Measurements from ENCODE around the gene ZNF217.
"Not testable (repeated sequence)": the region's sequence is repeated elsewhere in the genome, so short reads cannot be mapped to it uniquely, and the experiment has no call there.

The ZNF217 gene

DNA sequence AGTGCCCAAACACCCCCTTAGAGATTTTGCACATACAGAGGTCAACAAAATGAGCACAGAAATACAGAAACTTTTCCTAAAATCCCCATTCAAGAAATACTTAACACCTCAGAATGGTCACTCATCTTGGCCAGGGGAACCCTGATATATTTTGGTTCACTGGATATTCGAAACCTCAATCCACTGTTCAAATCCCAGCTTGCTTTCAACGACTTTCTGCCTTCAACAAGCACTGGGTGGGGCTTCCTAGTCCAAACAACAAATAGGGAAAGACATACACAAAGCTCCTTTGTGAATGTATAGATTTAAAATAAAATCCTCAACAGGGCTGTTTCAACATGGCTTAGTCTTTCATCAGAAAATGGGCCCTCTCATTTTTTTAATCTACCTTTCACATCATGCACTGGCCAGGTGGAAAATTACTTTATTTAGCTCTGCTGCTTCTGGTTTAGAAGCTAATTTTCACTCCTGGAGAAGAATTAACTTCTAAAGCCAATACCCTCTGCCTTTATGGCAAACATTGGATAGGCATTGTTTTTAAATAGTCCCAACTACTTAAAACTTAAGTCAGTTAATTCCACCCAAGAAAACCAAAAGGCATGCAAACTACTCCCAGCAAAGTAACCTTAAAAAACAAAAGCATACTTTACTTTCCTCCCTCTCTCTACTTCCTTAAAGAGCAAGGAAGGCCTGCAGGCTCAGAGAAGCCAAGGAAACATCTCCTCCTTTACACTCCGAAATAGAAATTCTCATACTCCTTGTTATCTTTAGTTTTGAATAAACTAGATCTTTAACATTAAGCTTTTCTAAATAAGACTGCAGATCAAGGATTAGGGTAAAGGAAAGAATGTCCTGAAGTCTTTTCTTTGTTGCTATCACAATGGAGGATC is 9.7 kb downstream of the ZNF217 start:
- not testable (repeated sequence) for DNase-seq (ENCODE audit: low read depth)

DNA sequence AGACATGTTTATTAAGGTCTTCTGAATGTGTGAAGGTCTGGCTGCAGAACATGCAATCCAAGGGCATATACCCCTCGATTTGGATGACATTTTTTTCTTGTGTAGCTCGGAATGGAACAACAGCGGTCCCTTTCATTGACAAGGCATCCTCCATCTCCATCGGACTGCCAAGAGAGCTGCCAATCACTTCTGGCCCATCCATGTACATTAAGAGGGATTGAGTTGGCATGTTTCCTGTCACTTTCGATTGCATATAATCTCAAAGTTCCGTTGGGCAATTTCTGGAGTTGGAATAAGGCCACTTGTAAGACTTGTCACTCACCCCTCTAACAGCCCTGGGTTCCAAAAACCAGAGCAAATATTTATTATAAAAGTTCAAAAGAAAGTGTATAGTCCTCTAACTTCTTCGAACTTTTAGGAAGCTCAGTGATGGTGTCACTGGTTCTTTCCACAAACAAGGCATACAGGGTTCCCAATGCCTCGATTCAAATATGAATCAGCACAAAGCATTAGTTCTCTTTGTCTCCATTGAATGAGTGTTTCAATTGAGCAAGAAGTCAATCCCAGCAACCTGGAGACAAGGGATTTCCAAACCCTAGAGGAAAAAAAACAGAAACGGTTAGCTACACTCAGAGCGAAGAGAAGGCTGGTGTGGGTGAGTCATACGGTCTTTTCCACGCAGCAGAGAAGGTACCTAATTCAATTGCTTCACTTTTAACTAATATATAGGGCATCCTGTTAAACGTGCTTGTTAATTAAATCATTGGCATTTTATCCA is 10.9 kb downstream of the ZNF217 start:
- DNase-seq (ENCODE audit: low read depth), result no peak

DNA sequence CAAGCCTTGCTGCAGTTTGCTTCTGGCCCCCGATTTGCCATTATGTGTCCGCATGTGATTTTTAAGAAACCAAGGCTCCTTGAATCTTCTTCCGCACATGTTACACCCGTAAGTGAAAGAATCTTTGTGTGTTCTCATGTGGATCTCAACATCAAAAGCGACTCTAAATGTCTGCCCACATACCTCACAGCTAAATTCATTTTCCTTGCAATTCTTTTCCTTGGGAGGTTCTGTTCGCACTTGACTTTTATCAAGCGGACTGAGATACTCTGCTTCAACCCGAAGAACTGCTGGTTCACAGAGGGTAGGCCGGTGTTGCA is 11.4 kb downstream of the ZNF217 start:
- DNase-seq (ENCODE audit: low read depth), result no peak

DNA sequence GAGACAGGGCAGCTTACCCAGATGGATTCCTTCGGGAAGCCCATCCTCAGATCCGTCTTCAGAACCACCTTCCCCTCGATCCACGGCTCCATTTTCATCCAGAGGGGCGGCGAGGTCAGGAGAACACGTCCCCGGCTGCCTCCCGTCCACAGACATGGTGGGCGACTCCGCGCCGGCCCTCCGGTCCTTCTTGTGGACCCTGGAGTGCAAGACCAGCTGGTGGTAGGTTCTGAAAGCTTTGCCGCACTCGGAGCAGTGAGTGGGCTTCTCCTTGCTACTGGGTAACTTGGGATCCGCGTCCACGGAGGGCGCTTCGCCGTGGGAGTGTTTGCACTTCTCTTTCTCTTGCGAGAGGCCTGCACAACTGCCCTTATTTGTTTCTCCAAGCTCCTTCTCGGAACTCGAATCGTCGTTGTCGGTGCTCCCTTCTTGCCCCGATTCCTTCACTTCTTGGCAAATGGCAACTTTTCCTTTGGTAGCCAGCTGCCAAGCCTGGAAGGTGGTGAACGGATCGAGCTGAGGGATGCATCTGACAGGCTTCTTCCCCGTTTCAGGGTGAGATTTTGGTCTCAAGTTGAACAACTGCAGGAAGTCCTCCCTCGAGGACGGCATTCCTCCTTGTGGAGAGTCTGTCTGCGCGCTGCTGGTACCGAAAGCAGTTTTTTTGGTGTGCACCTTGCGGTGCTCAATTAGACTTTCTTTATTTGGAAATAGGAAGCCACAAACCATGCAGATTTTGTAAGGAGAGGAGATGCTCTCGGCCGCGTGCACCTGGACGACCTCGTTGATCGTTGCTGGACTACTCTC is 12.0 kb downstream of the ZNF217 start:
- no peak for DNase-seq (ENCODE audit: low read depth)

DNA sequence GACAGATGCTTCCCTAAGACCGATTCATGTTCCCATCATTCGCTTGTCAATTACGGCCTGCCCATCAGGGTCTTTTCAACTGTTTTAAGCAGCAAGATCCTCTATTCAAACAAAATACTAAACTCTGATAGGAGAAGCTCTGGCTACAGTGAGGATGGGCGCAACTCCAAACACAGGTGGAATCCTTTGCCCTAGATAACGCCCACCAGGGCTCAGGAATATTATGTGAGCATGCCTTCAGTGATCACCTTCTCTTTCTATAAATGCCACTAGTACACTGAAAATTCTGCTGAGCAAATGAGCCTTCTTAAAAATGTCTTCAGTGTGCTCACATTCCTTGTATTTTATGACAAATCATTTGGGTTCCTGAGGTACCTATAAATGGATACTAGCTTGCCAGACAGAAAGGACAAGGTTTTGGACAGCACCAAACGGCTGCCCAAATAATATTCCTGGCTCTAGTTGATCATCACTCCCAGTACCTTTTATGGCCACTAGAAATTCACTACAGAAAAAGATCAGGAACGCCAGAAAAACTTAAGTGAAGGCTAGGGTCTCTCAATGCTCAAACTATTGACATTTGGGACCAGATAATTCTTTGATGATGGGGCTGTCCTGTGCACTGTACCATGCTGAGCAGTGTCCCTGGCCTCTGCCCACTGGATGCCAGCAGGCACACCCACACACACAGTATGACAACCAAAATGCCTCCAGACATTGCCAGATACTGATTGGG is 13.1 kb downstream of the ZNF217 start:
- DNase-seq (ENCODE audit: low read depth), result no peak

DNA sequence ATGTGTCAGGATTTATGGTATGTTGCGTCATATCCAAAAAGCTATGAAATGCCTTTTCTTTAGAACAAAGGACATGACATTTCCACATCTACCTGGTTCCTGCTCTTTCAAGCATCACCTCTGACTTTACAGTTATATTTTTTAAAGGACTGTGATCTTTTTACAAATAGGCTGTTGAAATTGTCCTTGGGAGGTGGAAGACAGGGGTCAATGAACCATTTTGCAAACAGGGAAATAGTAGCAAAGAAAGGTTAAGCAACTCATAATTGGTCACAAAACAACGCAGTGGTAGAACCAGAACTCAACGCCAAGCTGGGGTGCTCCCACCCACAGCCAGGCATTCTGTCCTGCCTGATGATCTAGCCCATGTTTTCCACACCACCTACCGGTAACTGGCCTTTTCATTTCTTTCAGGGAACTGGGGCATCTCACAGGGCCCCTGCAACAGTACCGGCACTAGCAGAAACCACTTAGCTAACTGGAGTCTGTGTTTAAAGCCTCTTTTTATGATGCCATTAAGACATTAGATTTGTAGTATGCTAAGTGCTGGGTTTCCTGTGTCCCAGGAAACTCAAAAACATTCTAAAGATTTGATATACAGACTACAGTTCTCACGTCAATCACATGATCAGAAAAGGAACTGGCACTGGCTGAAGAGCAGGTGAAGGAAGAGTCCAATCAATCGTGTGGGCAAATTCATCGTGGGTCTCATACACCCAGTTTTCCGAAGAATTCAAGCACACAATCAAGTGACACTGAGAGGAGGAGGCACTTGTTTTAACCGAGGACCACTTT is 13.9 kb downstream of the ZNF217 start:
- no peak for DNase-seq (ENCODE audit: low read depth)

DNA sequence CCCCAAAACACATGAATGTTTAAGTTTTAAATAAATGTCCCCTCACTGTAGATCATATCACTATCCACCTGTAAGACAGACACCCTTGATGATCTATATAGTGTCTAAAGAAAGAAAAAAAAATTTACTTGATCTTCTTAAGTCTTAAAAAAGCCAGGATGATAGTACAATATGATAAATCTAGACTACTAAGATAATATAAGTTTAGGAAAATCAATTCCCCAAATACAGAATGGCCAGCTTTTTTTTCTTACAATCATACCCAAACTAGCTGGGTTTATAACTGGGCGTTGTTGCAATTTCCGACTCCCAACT is 14.4 kb downstream of the ZNF217 start:
- no peak for DNase-seq (ENCODE audit: low read depth)

DNA sequence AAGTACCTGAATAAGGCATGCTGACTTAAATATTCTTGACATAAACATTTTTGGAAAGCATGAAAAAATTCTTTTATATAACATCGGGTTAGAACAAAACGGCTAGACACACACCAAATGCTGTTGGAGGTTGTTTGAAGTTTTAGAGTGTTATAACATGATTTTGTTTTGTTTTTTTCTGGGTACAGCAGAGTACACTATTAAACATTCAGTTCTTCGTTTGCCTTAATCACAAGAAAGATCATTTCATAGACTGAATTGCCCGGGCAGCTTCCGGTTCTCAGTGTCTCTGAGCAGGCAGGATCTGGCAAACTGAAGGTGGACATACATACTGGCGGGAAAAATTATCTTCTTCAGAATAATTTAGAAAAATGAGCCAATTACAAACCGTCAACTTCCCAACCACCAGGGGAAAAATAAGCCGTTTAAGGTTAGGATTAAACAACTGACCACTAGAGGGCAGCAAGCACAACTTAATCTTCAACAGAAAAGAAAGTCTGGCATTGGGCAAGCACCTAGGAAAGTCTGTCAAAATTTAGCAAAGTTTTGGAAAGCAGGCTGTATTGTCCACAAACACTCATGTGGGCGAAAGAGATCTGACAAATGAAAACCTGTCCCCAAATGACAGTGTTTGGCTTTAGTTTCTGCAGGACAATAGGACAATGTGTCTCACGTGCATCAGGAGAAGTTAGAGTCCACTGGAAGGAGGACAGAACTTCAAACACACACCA is 15.0 kb downstream of the ZNF217 start:
- DNase-seq (ENCODE audit: low read depth), result no peak

DNA sequence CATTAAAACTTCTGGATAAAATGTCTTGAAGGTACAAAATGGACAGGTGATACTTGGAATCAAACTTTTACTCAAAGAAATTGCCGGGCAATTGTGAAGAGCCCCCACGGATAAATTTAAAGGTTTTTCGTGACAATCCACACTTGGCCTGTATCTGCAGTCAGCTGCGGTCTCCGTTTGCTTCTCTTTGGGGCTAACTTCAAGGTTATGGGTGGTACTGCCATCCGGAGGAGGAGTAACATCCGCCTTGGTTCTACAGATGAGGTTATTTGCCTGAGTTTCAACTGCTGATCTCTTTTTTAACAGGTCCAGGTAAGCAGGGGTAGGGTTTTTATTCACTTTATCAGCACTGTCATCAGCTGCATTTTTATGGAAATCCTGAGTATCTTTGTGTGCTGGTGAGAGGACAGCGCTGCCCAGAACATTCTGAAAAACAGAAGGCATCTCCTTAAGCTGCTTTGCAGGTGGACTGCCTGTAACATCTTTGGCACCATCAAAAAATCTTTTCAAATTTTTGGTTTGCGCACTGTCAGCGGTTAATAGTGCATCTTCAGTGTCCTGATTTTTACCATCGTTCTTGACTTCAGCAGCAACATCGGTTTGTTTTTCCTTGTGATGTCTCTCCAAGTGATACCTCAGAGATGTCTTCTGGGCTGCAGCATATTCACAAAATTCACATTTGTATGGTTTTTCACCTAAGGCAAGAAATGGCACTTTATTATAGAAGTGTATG is 16.9 kb downstream of the ZNF217 start:
- no peak for DNase-seq (ENCODE audit: low read depth)

DNA sequence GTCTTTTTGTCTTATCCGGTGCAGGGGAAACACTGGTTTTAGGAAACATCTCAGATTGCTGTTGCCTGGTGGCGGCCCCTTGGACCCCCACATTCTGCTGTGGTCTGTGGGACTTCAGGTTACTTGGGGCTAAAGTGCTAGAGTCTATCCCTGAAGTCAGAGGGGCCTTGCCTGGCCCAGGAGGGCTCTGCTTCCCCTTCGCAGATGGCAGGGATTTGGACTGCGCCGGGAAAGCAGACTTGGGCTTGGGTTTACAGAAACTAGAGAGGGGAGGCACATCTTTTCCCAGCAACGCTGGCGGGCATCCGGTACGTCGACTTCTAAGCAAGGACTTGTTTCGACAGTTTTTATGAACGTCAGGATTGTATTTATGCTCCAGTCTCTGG is 17.5 kb downstream of the ZNF217 start:
- no peak for DNase-seq (ENCODE audit: low read depth)

DNA sequence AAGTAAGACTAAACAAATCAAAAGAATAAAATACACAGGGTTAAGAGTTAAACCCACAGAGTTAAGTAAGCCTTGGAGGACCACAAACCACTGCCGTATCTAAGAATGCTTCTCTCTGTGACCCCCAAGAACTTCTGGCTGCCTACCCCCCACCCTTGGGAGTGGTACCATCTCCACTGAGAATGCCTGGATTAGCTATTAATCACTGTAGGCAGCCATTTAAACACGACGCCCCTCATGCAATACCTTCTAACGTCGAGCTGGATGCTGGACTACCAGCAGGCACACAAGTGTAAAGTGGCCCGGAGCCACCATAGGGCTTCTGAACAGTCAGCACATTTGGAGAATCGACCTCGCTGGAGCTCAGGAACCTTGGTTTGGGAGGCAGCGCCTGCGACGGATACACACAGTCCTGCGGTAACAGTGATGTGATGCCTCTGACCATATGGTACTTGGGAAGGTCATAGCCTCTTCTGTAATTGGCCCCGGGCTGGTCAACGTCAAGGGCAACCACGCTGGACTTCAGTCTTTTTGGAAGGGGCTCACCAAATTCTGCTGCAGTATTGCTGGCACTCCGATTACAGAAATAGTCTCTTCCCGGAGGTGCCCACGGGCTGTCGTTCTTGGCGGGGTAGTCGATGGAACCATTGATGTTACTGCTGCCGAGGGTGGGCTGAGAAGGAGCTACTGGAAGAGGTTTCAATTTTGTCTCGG is 18.0 kb downstream of the ZNF217 start:
- no peak for DNase-seq (ENCODE audit: low read depth)

DNA sequence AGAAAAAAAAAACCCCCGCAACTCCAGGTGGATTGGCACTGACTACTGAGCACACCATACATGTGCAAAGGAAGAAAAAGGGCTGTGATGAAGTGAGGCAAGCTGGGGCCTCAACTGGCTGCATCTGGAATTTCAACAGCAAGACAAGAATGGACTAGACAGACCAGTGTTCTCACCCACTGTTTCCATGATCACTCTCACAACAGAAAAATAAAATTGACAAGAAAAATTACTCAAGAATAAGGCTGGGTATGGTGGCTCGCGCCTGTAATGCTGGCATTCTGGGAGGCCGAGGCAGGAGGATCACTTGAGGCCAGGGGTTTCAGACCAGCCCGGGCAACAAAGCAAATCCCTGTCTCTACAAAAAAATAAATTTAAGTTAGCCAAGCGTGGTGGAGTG is 18.8 kb downstream of the ZNF217 start:
- no peak for DNase-seq (ENCODE audit: low read depth)

DNA sequence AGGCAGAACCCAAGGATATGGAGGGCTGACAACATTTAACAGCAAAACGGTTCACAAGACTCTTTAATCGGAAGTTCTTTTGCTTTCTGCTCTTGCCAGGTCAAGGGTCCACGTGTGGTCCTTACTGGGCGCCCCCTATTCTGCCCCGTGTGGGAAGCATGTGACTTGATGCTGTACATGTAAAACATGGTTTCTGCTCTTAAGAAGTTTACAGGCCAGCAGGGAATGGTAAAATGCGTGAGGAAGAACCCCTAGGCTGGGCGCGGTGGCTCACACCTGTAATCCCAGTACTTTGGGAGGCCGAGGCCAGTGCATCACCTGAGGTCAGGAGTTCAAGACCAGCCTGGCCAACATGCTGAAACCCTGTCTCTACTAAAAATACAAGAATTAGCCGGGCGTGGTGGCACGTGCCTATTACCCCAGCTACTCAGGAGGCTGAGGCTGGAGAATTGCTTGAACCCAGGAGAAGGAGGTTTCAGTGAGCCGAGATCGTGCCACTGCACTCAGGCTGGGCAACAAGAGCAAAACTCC is 19.3 kb downstream of the ZNF217 start:
- no peak for DNase-seq (ENCODE audit: low read depth)

DNA sequence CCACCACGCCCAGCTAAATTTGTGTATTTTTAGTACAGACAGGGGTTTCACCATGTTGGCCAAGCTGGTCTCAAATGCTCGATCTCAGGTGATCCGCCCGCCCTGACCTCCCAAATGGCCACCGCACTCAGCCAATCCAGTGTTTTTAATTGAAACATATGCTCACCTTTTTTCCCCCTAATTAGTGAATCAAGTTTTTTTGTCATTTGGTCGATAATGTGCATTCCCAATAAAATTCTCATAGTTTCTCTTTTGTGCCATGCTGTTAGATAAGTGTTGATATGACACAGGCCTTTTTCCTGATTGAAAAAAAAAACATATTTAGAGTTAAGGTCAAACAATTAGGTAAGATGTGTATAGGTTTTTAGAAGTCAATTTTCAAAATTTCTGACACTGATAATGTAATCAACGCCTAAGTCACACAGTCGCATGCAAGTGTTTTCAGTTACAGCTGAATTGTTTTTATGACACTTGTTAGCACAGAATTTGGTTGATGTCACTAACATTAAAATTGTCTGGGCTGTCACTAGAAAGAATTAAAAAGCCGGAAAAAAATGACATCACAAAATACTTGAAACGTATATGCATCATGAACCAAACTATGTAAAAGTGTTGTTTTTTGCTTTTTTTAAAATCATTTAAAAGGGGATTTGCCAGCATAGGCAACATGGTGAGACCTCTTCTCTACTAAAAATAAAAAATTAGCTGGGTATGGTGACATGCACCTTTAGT is 21.9 kb downstream of the ZNF217 start:
- no peak for DNase-seq (ENCODE audit: low read depth)

DNA sequence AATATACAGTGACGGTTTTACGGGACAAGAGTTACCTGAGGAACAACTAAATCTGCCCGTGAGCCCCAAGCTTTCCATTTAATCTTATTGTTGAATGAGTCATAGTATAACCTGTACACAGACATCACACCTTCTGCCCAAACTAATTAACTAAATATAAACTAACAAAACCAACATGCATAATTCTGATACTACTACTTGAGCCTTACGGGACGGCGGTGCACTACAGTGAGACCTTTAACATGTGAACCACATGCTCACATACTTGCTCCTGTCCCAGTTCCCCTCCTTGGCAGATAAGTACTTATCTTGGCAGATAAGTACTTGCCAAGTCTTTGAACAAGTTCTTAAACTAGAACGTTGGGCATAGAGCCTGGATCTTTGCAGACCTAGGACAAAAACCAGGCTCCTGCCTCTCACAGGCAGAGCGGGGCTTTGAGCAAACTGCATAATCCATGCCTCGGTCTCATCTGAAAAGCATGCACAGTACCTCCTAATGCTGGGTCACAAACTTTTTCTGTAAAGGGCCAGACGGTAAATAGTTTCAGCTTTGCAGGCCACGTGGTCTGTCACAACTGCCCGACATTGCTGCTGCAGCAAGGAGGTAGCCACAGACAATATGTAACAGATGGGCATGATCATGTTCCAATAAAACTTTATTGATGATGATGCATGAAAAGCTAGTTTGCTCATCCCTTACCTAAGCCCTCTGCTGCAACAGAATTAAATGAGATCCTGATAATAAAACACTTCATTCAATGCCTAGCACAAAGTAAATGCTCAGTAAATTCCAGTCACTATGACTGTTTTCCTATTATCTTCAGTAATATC is 23.0 kb downstream of the ZNF217 start:
- no peak for DNase-seq (ENCODE audit: low read depth)

DNA sequence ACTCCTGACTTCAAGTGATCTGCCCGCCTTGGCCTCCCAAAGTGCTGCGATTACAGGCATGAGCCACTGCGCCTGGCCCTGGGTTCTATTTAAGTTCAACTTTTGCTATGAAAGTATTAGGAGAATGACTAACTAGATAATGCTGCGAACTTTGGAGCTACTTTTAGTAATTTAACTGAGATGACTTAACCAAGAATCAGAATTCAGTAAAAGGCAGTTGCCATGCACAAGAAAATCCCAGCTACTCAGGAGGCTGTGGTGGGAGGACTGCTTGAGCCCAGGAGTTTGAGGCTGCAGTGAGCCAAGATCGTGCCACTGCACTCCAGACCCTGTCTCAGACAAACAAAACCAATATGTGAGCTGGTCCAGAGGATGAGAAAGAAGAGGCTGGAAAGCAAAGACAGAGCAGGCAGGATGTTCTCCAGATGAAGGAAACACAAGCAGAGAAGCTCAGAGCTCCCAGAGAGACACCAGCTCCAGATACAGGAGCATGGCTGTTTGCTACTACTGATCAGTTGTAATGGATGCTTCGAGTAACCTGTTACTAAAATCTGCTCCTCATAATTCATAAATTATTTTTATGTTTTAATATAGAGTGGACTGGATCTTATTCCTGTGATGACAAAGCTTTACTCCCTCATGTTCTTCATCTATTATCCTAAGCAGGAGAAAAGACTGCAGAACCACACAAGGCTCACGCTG is 23.9 kb downstream of the ZNF217 start:
- no peak for DNase-seq (ENCODE audit: low read depth)

DNA sequence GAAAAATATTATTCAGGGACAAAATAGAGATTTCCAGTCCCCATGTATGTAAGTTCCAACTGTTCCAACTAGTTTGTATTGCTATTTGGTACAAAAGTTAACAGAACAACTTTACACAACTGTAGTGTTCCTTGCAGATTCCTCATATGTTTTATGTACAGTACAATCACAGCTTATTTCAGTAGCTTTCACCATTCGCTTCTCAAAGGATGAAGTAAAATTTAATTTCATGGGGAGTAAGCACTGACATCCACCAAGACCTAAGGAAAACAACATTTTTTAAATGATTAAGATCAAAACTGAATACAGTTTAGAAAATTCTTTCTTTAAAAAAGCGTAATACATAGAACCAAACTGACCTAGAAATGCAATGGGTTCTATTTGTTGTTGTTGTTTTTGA is 24.6 kb downstream of the ZNF217 start:
- DNase-seq (ENCODE audit: low read depth), result no peak
